NT2/D1 (cell line): ENCODE results near the gene KIAA0232.

Experiments
- SUZ12 ChIP-seq: IDR thresholded peaks from 2 replicates; pipeline ENCODE4 v1.6.1; 2011; ENCODE audit not compliant: insufficient read length, insufficient read depth; ENCODE audit errors: extremely low read depth
- YY1 ChIP-seq: IDR thresholded peaks from 2 replicates; pipeline ENCODE4 v1.6.1; 2011; ENCODE audit not compliant: insufficient read length, insufficient read depth
- ZNF274 ChIP-seq: IDR thresholded peaks from 2 replicates; pipeline ENCODE4 v1.6.1; 2011; ENCODE audit warnings: mild to moderate bottlenecking, low read depth, low read length

- TF ChIP-seq ZNF274 (no peak), YY1 (no peak), SUZ12 (no peak)
Measured at GRCh38 chr4:6847178-6847577, 64.7 kb downstream of the KIAA0232 start.
